WERI-Rb-1 (cell line): ENCODE data around the gene PLOD2.

ENCODE experiments used
- DNase-seq: peaks from one replicate; pipeline ENCODE4 v3.0.0-alpha.2; 2020
- H3K27ac ChIP-seq: fragments of 250-450 bp; sonication (Bioruptor Pico); 2 replicates; pipeline ENCODE4 v1.5.1; 2020; ENCODE audit warnings: mild to moderate bottlenecking, moderate library complexity
- H3K27me3 ChIP-seq: fragments of 250-450 bp; sonication (Bioruptor Pico); 2 replicates; pipeline ENCODE4 v1.5.1; 2021; ENCODE audit warnings: mild to moderate bottlenecking, low read depth, moderate library complexity; ENCODE audit not compliant: insufficient read depth, severe bottlenecking
- H3K36me3 ChIP-seq: fragments of 250-450 bp; sonication (Bioruptor Pico); 2 replicates; pipeline ENCODE4 v1.5.1; 2020; ENCODE audit warnings: mild to moderate bottlenecking, moderate library complexity
- H3K4me3 ChIP-seq: 2 replicates; pipeline ENCODE4 v1.5.1; 2011; ENCODE audit warnings: low read depth, mild to moderate bottlenecking, control low read depth, low read length
- H3K9me3 ChIP-seq: fragments of 250-450 bp; sonication (Bioruptor Pico); 2 replicates; pipeline ENCODE4 v1.5.1; 2021; ENCODE audit warnings: mild to moderate bottlenecking, moderate library complexity; ENCODE audit not compliant: severe bottlenecking
- TF ChIP-seq, protein P1 (sequence below): IDR thresholded peaks from 2 replicates; pipeline ENCODE4 v1.5.1; 2011; ENCODE audit warnings: low read depth, mild to moderate bottlenecking, control low read depth, inconsistent platforms, low read length

PLOD2 gene

GRCh38 chr3:146184241-146185015 lies 23.4 kb upstream of the PLOD2 start:
- no peaks in the 10 kb centered on the region for H3K9me3 ChIP-seq
- H3K4me3 ChIP-seq, result no peak overlapping the region
- H3K27ac ChIP-seq, result no peak overlapping the region
- no peak for DNase-seq
- H3K36me3 ChIP-seq, result no peaks in the 10 kb centered on the region
- H3K27me3 ChIP-seq, result no peaks in the 10 kb centered on the region
- TF ChIP-seq, protein P1, sequence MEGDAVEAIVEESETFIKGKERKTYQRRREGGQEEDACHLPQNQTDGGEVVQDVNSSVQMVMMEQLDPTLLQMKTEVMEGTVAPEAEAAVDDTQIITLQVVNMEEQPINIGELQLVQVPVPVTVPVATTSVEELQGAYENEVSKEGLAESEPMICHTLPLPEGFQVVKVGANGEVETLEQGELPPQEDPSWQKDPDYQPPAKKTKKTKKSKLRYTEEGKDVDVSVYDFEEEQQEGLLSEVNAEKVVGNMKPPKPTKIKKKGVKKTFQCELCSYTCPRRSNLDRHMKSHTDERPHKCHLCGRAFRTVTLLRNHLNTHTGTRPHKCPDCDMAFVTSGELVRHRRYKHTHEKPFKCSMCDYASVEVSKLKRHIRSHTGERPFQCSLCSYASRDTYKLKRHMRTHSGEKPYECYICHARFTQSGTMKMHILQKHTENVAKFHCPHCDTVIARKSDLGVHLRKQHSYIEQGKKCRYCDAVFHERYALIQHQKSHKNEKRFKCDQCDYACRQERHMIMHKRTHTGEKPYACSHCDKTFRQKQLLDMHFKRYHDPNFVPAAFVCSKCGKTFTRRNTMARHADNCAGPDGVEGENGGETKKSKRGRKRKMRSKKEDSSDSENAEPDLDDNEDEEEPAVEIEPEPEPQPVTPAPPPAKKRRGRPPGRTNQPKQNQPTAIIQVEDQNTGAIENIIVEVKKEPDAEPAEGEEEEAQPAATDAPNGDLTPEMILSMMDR, result no peak

DNA sequence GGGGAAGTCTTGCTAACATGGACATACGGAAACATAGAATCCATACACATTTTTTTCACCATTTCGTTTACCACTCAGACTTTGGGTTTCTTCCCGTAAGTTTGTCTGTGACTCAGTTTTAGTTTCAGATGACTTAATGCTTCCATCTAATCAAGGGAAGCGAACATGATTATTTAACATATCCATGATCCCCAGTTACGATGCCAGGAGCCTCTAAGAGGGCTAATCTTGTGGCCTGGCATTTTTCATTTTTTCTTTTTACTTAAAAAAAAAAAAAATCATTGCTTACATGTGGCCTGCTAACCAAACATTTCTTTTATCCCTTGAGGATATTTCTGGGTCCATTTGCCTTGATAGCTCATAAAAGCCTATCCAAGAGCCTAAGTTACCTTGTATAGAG lies 20.2 kb upstream of the PLOD2 start:
- no peak overlapping the region for H3K4me3 ChIP-seq
- H3K9me3 ChIP-seq, result no peaks in the 10 kb centered on the region
- H3K27me3 ChIP-seq, result no peaks in the 10 kb centered on the region
- no peaks in the 10 kb centered on the region for H3K36me3 ChIP-seq
- no peak for DNase-seq
- TF ChIP-seq, protein P1, result no peak
- H3K27ac ChIP-seq, result no peak overlapping the region

GRCh38 chr3:146180376-146180775 lies 19.4 kb upstream of the PLOD2 start:
- H3K27me3 ChIP-seq, result no peaks in the 10 kb centered on the region
- no peaks in the 10 kb centered on the region for H3K36me3 ChIP-seq
- H3K27ac ChIP-seq, result no peak overlapping the region
- no peak overlapping the region for H3K4me3 ChIP-seq
- no peaks in the 10 kb centered on the region for H3K9me3 ChIP-seq
- no peak for DNase-seq
- TF ChIP-seq, protein P1, result no peak

- Histone ChIP-seq H3K9me3 (no peaks in the 10 kb centered on the region), H3K27me3 (no peaks in the 10 kb centered on the region), H3K27ac (no peak overlapping the region), H3K36me3 (no peaks in the 10 kb centered on the region), H3K4me3 (no peak overlapping the region)
- TF ChIP-seq, protein P1, result no peak
- no peak for DNase-seq
These were observed 17.2 kb upstream of the PLOD2 start for GRCh38 chr3:146178006-146178689.

GRCh38 chr3:146177519-146177918 lies 16.5 kb upstream of the PLOD2 start:
- DNase-seq, result no peak
- Histone ChIP-seq H3K9me3 (no peaks in the 10 kb centered on the region), H3K27ac (no peak overlapping the region), H3K4me3 (no peak overlapping the region), H3K27me3 (no peaks in the 10 kb centered on the region), H3K36me3 (no peaks in the 10 kb centered on the region)
- TF ChIP-seq, protein P1, result no peak

DNA sequence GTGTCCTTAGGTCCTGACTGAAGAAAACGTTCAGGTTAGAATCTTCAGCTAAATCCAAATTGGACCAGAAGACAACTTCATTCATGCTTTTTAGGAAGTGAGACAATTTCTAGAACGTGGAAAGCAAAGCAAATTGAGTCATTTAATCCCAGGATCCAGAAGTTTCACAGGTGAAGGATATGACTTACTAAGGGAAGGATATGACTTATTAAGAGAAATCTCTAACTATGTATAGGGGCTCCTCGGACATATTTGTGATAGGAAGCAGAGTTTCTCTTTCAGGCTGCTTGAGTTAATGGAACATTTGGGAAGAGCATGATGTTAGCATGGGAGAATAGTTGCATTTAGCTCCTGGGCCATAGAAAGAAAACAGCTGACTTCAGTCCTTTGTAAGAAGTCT lies 16.1 kb upstream of the PLOD2 start:
- no peak for DNase-seq
- TF ChIP-seq, protein P1, result no peak
- no peak overlapping the region for H3K4me3 ChIP-seq
- H3K27ac ChIP-seq, result no peak overlapping the region
- H3K9me3 ChIP-seq, result no peaks in the 10 kb centered on the region
- H3K27me3 ChIP-seq, result no peaks in the 10 kb centered on the region
- H3K36me3 ChIP-seq, result no peaks in the 10 kb centered on the region
